Natural killer cell treated with Interleukin-12 subunit alpha and Interleukin-12 subunit beta and Interleukin-15 and Interleukin-18, amount 100 ng/mL, for 72 hours (primary cell): ENCODE results near the gene CYP1A1. TPM values are rescaled to one million over a fixed set of nuclear protein-coding genes. Genes with fewer than 3 reads are reported as not detected.
A peak's percentile ranks its signal among the peaks of the same experiment; 100 is the strongest.

Source experiments
- ATAC-seq, 2 donors: fragments of 150-1000 bp; cut with Tn5 transposase in 1 of 2; sonication (Bioruptor Pico), chemical (Tn5 transposase) in 1 of 2; 2 replicates each; pipeline ENCODE4 v1.10.0; 2021
- DNase-seq: peaks from one replicate; pipeline ENCODE4 v3.0.0; 2022; ENCODE audit warnings: low spot score
- H3K27ac Mint-ChIP-seq, 2 donors: 1 replicate in 1 of 2; 2 replicates in 1 of 2; pipeline ENCODE4 v1.8.0; 2022; ENCODE audit warnings: mixed read lengths in 2 of 2, mild to moderate bottlenecking in 1 of 2, moderate library complexity in 1 of 2
- H3K27me3 Mint-ChIP-seq, 2 donors: 1 replicate in 1 of 2; 2 replicates in 1 of 2; pipeline ENCODE4 v1.8.0; 2022; ENCODE audit warnings: mixed read lengths in 2 of 2
- H3K36me3 Mint-ChIP-seq: one replicate; pipeline ENCODE4 v1.8.0; 2022; ENCODE audit warnings: mixed read lengths
- H3K4me1 Mint-ChIP-seq, 2 donors: 1 replicate in 1 of 2; 2 replicates in 1 of 2; pipeline ENCODE4 v1.8.0; 2022; ENCODE audit warnings: low read depth in 2 of 2, mixed read lengths in 2 of 2, mild to moderate bottlenecking in 1 of 2
- H3K4me3 Mint-ChIP-seq: one replicate; pipeline ENCODE4 v1.8.0; 2022; ENCODE audit warnings: mixed read lengths
- H3K9me3 Mint-ChIP-seq: 2 replicates; pipeline ENCODE4 v1.8.0; 2022; ENCODE audit warnings: mixed read lengths
- total RNA-seq, 2 donors: library from RNA; stranded (reverse); gene quantifications; one replicate each; pipeline ENCODE4 v1.2.3, GENCODE V29; 2022

Gene CYP1A1, protein sequence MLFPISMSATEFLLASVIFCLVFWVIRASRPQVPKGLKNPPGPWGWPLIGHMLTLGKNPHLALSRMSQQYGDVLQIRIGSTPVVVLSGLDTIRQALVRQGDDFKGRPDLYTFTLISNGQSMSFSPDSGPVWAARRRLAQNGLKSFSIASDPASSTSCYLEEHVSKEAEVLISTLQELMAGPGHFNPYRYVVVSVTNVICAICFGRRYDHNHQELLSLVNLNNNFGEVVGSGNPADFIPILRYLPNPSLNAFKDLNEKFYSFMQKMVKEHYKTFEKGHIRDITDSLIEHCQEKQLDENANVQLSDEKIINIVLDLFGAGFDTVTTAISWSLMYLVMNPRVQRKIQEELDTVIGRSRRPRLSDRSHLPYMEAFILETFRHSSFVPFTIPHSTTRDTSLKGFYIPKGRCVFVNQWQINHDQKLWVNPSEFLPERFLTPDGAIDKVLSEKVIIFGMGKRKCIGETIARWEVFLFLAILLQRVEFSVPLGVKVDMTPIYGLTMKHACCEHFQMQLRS
- 1 to 10 TPM; 3.2 to 4.6 TPM for total RNA-seq

DNA sequence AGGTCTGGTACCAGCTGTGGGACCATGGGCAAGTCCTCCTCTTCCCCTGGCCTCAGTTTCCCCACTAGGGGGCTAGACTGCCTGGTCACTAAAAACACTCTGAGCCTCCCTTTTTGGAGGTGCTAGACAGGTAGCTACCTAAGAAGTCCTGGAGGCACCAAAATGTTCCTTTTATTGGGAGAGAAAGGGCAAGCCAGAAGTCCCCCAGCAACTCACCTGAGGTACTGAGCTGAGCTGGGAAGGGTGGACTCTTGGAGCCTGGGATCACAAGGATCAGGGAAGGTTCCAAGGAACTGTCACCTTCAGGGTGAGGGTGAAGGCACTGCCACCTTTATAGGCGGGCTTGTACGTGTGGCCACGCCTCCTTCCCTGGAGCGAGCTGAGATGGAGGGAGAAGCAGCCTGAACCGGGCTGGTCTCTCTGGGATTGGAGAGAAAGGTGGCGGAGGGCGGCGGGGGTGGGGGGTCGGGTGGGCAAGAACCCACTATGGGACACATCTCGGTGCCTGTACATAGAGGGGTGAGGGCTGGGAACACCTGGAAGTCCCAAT is at the start of gene CYP1A1:
Gene CYP1A1, minus strand, starts transcription at position 304 of the 550 bp plus-strand sequence. CDS start 2,431 bp downstream, outside the sequence.
- DNase-seq (no peak), ATAC-seq (no peak)
- Mint-ChIP-seq H3K4me1 (peaks cover 18 to 22% of the 10 kb centered on the region in 2 donors), H3K27me3 (peaks cover 0 to 6% of the 10 kb centered on the region in 2 donors), H3K36me3 (no peaks in the 10 kb centered on the region), H3K4me3 (peak within 1 kb of the TSS; percentile 67), H3K9me3 (no peaks in the 10 kb centered on the region), H3K27ac (peak within 1 kb of the TSS; percentile 59 to 75)

DNA sequence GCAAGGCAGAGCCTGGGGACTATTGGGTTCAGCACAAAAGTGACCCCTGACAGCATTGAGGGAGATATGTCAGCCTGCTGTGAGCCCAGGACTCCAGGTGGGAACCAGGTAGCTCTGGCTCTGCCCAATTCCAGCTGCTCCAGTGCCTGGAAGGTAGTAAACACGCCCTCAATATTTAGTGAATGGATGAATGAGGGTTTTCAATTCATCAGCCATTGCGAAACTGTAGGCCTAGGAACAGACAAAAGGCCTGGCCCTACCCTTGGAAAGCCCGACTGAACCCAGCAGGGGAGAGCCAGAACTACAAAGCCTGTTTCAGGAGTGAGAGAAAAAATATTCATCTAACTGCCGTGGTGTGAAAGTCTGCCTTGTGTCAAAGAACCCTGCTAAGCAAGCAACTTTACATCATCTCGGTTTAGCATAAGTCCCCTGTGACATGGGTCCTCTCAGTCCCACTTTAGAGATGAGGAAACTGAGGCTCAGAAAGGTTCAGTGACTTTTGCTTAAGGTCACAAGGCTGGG is 48.5 kb upstream of the CYP1A1 start:
- Mint-ChIP-seq H3K4me3 (no peak overlapping the region), H3K9me3 (no peaks in the 10 kb centered on the region), H3K27me3 (no peaks in the 10 kb centered on the region), H3K36me3 (no peaks in the 10 kb centered on the region), H3K4me1 (peaks cover 37 to 46% of the 10 kb centered on the region in 2 donors), H3K27ac (peak overlapping the region; percentile 100)
- ATAC-seq = no peak
- DNase-seq = peak; percentile 31

GRCh38 chr15:74773329-74773728 is 48.0 kb upstream of the CYP1A1 start:
- peaks cover 35 to 44% of the 10 kb centered on the region in 2 donors for H3K4me1 Mint-ChIP-seq
- no peaks in the 10 kb centered on the region for H3K36me3 Mint-ChIP-seq
- no peak for ATAC-seq
- H3K9me3 Mint-ChIP-seq = no peaks in the 10 kb centered on the region
- no peak overlapping the region for H3K4me3 Mint-ChIP-seq
- peak overlapping the region; percentile 28 to 100 for H3K27ac Mint-ChIP-seq
- no peaks in the 10 kb centered on the region for H3K27me3 Mint-ChIP-seq
- peak; percentile 25 for DNase-seq

- Mint-ChIP-seq H3K36me3 (no peaks in the 10 kb centered on the region), H3K4me1 (peaks cover 7 to 20% of the 10 kb centered on the region in 2 donors), H3K4me3 (no peak overlapping the region), H3K27ac (peak overlapping the region; percentile 50 to 79), H3K27me3 (no peaks in the 10 kb centered on the region), H3K9me3 (no peaks in the 10 kb centered on the region)
- no peak for ATAC-seq
- DNase-seq = no peak
These were observed 45.0 kb upstream of the CYP1A1 start for GRCh38 chr15:74770211-74770903.

DNA sequence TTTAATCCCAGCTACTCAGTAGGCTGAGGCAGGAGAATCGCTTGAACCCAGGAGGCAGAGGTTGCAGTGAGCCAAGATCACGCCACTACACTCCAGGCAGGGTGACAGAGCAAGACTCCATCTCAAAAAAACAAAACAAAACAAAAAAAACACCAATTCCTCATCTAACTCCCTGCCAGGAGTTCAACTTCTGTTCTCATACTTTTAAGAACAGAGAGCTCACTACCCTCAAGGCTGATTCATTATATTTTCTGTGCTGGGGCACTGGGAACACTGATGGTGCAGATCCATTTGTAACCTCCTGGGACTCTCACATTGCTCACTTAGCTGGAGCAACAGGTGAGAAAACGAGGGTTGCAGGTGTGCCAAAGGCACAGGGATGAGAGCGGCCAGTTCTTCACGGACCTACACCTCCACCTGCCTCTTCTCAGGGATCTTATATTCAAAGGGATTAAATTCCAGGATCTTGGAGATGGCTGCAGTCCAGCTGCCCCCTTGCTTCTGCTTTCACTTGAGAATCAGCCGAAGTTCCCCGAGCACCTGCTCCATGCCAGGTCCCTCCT is 44.2 kb upstream of the CYP1A1 start:
- Mint-ChIP-seq H3K27ac (no peak overlapping the region), H3K4me1 (peaks cover 6 to 14% of the 10 kb centered on the region in 2 donors), H3K4me3 (no peak overlapping the region), H3K9me3 (no peaks in the 10 kb centered on the region), H3K36me3 (no peaks in the 10 kb centered on the region), H3K27me3 (no peaks in the 10 kb centered on the region)
- ATAC-seq (no peak), DNase-seq (no peak)

DNA sequence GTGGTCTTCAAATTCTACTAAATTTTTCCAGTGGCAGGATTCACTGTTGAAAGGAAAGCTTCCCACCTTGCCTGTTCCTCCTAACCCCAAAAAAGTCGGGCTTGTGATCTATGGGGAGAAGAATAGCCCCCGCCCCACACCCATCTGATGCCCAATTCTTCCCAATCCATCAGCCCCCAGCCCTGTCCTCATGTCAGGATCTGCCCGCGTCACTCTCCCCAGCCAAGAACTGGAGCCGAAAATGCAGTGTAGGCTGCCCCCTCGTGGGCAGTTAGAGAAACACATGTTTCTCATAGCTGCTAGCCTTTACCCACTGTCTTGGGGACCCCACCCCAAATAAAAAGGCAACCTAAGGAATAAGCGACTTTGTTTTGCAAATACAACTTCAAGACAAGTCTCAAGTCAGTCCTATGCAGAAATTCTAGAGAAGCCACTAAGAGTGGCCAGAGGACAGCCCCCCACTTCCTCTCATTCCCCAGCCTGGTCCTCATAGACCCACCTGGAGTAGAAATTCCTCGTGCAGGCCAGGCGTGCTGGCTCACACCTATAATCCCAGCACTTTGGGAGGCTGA is 43.5 kb upstream of the CYP1A1 start:
- H3K9me3 Mint-ChIP-seq = no peaks in the 10 kb centered on the region
- no peak overlapping the region for H3K4me3 Mint-ChIP-seq
- no peaks in the 10 kb centered on the region for H3K27me3 Mint-ChIP-seq
- DNase-seq (no peak), ATAC-seq (peak; percentile 56 to 74)
- no peaks in the 10 kb centered on the region for H3K36me3 Mint-ChIP-seq
- H3K27ac Mint-ChIP-seq = peak overlapping the region in 1 of 2 donors; percentile 22
- peaks cover 6 to 13% of the 10 kb centered on the region in 2 donors for H3K4me1 Mint-ChIP-seq

GRCh38 chr15:74768099-74768770 is 42.9 kb upstream of the CYP1A1 start:
- no peak for ATAC-seq
- DNase-seq = no peak
- Mint-ChIP-seq H3K36me3 (no peaks in the 10 kb centered on the region), H3K4me1 (peaks cover 6 to 8% of the 10 kb centered on the region in 2 donors), H3K4me3 (no peak overlapping the region), H3K27me3 (no peaks in the 10 kb centered on the region), H3K9me3 (no peaks in the 10 kb centered on the region), H3K27ac (peak overlapping the region in 1 of 2 donors; percentile 22)

GRCh38 chr15:74767167-74768098 is 42.1 kb upstream of the CYP1A1 start:
- Mint-ChIP-seq H3K4me3 (no peak overlapping the region), H3K27ac (peak overlapping the region in 1 of 2 donors; percentile 43), H3K9me3 (no peaks in the 10 kb centered on the region), H3K36me3 (no peaks in the 10 kb centered on the region), H3K27me3 (no peaks in the 10 kb centered on the region), H3K4me1 (peaks cover 6 to 8% of the 10 kb centered on the region in 2 donors)
- ATAC-seq (no peak), DNase-seq (no peak)

DNA sequence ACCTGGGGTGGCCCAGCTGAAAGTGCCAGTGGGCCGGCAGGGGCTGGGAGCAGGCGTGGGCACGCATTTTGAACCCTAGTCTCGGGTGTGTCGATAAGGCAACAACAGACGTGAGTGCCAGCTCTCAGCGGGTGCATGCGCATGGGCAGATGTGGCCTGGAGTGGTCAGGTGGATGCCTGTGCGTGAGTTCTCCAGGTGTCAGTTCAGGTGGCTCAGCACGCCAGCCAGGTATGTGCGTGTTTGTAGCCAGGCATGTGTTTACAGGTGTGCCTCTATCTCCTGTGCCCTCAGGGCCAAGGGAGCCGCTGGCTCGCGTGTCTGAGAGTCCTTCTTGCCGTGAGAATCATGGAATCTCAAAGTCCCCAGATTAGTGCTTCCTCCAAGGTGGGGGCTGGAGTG is 38.1 kb upstream of the CYP1A1 start:
- ATAC-seq = no peak
- H3K27me3 Mint-ChIP-seq = no peaks in the 10 kb centered on the region
- H3K27ac Mint-ChIP-seq = no peak overlapping the region
- H3K4me1 Mint-ChIP-seq = no peaks in the 10 kb centered on the region
- H3K4me3 Mint-ChIP-seq = no peak overlapping the region
- DNase-seq = no peak
- no peaks in the 10 kb centered on the region for H3K36me3 Mint-ChIP-seq
- H3K9me3 Mint-ChIP-seq = no peaks in the 10 kb centered on the region

GRCh38 chr15:74762791-74763150 is 37.4 kb upstream of the CYP1A1 start:
- no peak overlapping the region for H3K27ac Mint-ChIP-seq
- no peaks in the 10 kb centered on the region for H3K9me3 Mint-ChIP-seq
- DNase-seq = no peak
- H3K36me3 Mint-ChIP-seq = no peaks in the 10 kb centered on the region
- no peaks in the 10 kb centered on the region for H3K27me3 Mint-ChIP-seq
- H3K4me1 Mint-ChIP-seq = no peaks in the 10 kb centered on the region
- ATAC-seq = peak in 1 of 2 donors; percentile 6
- H3K4me3 Mint-ChIP-seq = no peak overlapping the region

DNA sequence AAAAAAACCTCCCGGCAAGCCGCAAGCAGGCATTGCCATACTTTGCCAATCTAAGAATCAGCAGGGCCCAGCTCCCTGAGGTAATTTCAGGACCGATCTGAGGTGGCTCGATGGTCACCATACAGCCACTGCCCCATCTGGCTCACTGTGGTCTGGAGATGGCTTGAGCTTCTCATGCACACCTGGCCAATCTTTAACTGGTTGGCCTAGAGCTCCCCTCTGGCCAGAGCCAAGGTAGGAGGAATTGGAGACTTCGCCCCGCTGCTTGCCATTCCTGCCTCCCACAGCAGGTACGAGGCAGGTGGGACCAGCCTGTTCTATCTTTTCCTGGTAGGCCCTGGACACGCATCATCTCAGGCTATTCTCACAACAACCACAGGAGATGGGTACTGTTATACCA is 33.4 kb upstream of the CYP1A1 start:
- no peak for ATAC-seq
- no peaks in the 10 kb centered on the region for H3K4me1 Mint-ChIP-seq

GRCh38 chr15:74754593-74755215 is 29.4 kb upstream of the CYP1A1 start:
- Mint-ChIP-seq H3K9me3 (no peaks in the 10 kb centered on the region), H3K27ac (no peak overlapping the region), H3K4me1 (no peaks in the 10 kb centered on the region), H3K4me3 (no peak overlapping the region), H3K36me3 (no peaks in the 10 kb centered on the region), H3K27me3 (no peaks in the 10 kb centered on the region)
- DNase-seq (no peak), ATAC-seq (peak in 1 of 2 donors; percentile 20)

More for the DNA sequence above, 33.4 kb upstream of the CYP1A1 start:
- H3K4me3 Mint-ChIP-seq = no peak overlapping the region
- no peak overlapping the region for H3K27ac Mint-ChIP-seq
- no peaks in the 10 kb centered on the region for H3K9me3 Mint-ChIP-seq
- no peaks in the 10 kb centered on the region for H3K36me3 Mint-ChIP-seq
- no peaks in the 10 kb centered on the region for H3K27me3 Mint-ChIP-seq
- DNase-seq = peak; percentile 29
